Left hindlimb (tissue), 1 donor: ENCODE measurements around the gene NUDT4B.
"Not testable (repeated sequence)": the region's sequence is repeated elsewhere in the genome, so short reads cannot be mapped to it uniquely, and the experiment has no call there.

Experiments
- DNase-seq: peaks from one replicate; pipeline ENCODE4 v3.0.0-alpha.2; 2018

The NUDT4B gene

GRCh38 chr1:148748563-148749334 is at the start of gene NUDT4B:
Gene NUDT4B, plus strand, starts transcription at chr1:148748774. Its CDS starts 179 bp downstream, at chr1:148748953.
- not testable (repeated sequence) for DNase-seq

DNA sequence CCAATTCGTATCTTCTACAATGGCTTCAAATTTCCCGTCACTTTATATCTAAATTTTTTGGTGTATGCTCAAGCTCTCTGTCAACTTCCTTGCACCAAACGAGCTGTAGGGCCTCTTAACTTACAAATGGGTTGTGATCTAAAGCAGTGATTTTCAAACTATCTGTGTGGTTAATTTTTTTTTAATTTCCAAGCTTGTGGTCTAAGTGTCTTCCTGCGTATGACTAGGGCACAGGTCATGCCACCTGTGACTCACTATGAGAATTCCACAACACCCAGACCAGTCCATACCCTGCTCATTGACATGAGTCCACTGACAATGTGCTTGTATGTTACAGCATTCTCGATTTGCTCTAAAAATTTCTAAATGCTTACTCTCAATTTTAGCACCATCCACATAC is 49.2 kb upstream of the NUDT4B start:
- DNase-seq: not testable (repeated sequence)

DNA sequence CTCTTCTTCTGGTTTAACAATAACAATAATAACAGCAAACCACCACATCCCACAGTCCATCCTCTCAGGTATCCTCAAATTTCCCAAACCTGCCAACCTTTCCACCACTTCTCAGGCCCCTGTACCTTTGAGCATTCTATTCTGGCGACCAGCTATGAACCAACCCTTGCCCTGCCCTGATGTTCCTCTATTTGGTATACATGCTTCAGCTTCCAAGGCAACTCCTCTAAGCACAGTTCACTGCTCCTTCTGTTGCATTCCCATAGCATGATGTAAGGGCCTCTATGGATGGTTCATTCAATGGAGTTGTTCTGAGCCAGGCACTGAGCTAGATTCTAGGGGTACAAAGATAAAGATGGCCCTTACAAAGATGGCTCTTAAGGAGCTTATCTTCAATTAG is 46.3 kb upstream of the NUDT4B start:
- not testable (repeated sequence) for DNase-seq

DNA sequence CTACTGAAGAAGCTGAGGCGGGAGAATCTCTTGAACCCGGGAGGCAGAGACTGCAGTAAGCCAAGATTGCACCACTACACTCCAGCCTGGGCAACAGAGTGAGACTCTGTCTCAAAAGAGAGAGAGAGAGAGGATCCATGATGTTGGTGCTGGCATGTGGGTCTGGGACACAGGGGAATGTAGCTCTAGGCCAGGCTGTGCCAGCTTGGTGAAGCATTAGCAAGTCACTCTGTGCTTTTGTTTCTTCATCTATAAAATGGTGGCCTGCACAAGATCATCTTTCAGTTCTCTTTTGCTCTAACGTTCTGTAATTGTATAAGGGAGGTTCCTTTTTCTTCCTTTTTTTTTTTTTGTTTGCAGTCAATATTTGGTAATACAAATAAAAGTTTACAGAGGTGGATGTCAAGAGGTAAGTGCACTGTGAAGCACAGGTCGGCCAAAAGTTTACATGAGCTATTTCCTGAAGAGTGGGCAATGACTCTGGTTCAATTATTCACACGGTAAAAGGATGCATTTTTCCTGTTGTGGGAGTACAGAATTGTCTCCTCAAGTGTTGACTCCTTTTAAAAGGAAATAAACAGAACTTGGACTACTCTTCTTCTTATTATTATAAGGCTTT is 44.5 kb upstream of the NUDT4B start:
- DNase-seq: not testable (repeated sequence)

DNA sequence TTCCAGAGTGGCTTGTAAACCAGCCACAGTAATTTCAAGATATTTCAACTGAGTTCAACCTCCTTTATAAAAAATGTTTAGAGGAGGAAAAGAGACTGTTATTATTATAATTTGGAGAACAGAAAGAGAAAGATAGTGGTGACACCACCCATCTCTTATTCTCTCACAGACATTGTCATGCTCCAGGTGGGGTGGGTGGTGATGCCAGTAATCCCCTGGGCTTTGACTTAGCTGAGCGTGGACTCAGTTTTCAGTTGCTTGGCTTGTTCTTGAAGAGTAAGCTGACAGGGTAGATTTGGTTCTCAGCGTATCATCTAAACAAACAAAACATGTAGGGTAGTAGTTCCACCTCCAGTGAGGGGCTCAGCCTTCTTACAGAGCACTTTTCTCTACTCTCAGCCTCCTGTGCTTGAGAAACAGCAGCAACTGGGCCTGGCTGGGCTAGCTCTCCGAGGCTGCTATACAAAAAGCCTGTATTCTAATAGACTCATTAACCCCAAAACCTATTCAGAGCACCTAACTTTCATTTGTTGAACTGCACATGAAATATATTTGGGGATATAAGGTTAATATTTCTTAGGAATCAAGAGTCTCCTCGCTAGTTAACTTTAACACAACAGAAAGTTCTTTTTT is 43.1 kb upstream of the NUDT4B start:
- DNase-seq: not testable (repeated sequence)

DNA sequence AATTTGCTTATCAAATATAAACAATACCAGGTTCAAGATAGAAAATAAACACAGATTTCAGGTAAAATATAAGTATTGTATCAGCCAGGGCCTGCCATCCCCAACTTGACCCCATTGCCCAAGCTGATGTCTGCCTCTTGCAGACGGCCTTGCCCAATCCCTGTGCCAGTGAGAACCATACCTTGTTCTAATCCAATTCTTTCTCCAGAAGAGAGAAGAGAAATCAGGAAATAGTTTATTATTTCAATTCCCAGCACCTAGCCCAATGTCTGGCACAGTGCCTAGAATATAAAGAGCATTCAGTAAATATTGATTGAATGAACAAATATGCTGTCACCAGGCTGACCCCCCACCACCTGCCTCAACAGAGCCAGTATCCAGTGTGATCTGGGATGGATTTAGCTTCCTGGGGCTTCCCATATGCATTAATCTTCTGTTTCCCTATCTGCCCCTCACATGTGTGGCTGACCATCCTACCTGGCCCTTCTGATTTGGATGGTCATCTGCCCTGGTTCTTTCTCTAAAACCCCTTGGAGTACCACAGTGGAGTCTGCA is 39.7 kb upstream of the NUDT4B start:
- DNase-seq: not testable (repeated sequence)

- DNase-seq: not testable (repeated sequence)
Measured at GRCh38 chr1:148710772-148711523, 37.6 kb upstream of the NUDT4B start.

DNA sequence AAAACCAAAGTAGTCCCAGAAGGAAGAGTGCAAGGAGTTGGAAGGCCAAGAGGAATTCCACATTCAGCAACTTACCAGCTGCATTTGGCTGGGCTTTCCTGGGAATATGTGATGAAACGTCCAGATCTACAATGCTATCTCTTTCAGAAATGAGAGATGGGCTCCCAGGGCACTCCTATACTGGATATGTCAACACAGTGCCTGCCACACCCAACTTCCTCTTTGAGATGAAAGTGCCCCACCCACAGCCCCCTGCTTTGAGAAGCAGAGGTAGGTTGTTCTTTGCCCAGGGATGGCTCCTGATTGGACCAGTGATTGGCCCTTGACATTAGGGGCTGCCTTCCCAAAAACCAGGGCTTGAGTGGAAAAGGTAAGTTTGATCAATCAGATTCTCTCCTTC is 36.2 kb upstream of the NUDT4B start:
- not testable (repeated sequence) for DNase-seq

DNA sequence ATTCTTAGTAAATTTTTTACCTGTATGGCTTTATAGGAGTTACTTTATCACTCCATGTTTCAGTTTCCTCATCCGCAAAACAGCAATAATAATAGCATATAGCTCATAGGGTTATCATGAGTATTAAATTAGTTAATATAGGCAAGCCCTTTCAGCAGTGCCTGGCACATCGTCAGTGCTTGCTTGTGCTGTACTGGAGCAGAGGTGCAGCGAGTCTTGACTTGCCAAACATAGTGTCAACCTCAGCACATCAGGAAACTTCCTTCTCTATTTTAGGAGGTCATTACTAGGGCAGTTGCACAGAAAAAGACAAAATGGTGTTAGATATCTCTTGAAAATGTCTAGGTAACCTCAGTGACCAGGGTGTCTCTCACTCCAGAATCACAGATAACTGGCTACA is 33.1 kb upstream of the NUDT4B start:
- DNase-seq: not testable (repeated sequence)

- not testable (repeated sequence) for DNase-seq
Measured at GRCh38 chr1:148716966-148717520, 31.5 kb upstream of the NUDT4B start.

DNA sequence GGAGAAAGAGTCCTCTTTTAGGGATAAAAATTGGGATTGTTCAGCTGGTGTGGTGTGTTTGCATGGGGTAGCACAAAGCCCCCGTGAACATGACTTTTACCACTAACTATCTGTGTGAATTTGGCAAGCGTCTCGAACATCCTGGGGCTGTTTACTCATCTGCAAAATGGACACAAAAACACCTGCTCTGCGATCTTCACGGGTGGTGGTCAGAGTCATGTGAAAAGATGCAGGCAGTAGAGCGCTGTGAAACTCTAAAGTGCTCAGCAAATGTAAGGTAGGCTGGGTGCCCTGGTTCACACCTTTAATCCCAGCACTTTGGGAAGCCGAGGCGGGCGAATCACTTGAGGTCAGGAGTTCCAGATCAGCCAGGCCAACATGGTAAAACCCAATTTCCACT is 27.7 kb upstream of the NUDT4B start:
- DNase-seq: not testable (repeated sequence)

DNA sequence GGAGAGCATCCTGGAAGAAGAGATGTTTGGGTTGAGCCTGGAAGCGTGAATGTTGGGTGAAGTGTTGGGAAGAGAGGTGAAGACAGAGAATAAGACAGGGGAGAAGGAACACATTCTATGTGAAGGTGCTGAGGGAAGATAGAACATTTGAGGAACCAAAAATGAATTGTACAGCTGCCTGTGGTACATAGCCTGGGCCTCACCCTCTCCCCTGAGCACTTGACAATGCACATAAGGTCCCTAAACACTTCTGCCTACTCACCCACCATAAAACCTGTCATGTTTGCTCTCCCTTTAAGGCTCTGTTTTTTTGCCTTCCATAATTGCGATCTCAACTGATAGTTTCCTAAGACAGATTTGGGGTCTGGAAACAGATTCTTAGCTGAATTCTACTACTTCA is 25.8 kb upstream of the NUDT4B start:
- not testable (repeated sequence) for DNase-seq

- not testable (repeated sequence) for DNase-seq
Measured at GRCh38 chr1:148723515-148723914, 25.1 kb upstream of the NUDT4B start.

DNA sequence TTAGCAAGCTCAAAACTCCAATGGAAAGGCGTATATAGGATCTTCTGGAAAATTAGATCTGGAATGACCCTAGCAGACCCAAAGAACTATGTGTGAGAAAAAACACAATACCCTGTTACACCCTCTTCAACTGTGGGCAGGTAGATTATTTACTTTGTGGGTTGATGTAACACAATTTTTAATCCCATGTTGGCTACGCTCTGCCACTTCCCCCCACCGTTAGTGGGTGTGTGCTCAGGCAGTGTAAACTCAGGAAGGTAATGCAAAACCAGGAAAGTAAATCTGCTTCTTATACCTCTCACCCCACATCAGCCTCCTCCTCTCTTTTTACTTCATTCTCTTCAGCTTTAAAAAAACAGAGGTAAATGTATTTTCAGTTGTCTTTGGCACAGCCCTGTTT is 23.7 kb upstream of the NUDT4B start:
- not testable (repeated sequence) for DNase-seq

DNA sequence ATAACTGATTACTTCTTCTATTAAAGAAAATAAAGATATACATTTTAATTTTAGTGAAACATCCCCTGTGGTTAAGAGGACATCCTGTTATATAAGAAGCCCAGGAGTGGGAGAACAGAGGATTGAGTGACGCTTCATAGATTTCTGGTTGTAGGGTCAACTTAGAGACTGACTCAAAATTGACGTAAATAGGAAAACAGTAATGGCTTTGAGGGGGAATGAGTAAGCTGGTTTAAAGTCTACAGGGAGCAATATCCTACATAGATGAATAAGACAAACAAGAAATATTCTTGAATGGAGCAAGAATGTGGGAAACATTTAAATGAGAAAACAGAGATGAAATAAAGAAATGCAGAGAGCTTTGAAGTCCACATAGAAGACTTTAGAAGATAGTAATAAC is 20.7 kb upstream of the NUDT4B start:
- not testable (repeated sequence) for DNase-seq

- DNase-seq: not testable (repeated sequence)
Measured at GRCh38 chr1:148729128-148729527, 19.4 kb upstream of the NUDT4B start.

DNA sequence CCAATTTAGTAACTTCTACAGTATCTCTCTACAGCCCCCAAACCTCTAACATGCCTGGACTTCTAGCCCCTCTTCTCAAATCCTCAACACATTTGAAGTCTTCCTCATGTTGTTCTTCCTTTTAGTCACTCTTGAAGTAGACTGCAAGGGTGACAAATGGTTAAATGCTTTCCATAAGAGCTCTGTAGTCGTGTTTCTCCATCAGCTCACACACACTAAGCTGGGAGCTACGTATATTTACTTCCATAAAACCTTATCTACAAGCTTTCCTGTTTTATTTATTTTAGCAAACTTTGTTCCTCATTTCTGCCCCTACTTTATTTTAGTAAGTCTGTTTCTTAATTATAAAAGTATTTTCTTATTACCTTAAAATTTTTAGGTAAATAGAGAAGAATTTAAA is 19.0 kb upstream of the NUDT4B start:
- DNase-seq: not testable (repeated sequence)

- DNase-seq: not testable (repeated sequence)
Measured at GRCh38 chr1:148732277-148732676, 16.3 kb upstream of the NUDT4B start.

DNA sequence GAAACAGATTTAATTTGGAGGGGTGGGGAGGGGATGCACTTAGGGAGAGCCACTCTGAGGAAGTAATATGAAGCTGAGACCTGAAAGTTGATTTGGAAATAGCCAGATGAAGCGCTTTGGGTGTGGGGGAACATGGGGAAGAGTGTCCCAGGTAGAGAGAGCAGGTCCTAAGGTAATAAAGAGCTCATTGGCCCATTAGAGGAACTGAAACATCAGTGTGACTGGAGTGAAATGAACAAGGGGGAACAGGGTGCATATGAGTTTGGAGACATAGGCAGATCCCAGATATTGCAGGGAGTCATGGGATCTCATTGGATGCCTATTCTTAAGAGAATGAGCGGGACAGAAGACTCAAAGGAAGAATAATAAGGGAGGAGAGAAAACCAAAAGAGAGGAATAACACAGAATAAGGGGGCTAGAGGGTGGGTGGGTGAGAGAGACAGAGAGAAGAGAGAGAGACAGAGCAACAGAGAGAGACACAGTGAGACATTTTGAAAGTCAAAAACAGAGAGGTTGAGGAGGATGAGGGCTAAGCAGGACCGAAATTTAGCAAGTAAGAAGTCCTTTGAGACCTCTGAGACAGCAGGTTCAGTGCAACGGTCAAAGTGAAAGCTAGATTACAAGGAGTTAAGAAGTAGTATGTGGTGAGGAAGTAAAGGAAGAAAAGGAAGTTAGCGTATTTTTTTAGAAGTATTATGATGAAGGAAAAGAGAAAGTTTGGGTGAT is 14.8 kb upstream of the NUDT4B start:
- not testable (repeated sequence) for DNase-seq

DNA sequence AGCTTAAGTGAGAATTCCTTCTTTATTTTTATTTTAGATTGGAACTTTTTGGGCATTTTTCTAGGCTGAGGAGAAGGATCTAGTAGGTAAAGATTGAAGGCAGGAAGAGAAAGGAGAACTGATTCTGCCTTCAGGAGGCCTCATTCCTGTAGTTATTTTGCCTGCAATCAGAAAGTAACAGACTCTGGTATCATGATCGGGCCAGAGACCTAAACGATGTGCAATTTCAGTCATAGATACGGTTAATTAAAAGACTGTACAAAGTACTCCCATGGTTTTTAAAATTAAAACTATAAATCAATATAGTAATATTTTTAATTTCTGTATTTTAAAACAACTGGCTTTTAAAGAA is 14.3 kb upstream of the NUDT4B start:
- DNase-seq: not testable (repeated sequence)

DNA sequence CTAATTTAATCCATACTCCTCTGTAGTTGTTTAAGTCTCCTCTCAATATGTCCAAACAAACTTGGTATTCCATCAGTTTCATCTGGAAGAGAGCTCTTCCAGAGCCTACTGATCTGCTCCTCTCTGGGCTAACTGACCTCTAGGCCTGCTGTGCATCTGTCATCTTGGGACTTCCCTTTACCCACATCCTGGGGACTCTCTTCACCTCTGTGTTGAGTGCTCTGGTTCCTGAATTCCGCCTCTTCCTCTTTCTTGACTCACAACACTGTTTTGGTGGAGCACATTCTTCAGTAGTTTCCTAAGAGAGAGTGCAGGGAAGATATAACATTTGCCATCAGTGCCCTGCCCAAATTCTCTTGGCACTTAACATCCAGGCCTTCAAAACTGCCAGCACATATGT is 13.0 kb upstream of the NUDT4B start:
- not testable (repeated sequence) for DNase-seq

DNA sequence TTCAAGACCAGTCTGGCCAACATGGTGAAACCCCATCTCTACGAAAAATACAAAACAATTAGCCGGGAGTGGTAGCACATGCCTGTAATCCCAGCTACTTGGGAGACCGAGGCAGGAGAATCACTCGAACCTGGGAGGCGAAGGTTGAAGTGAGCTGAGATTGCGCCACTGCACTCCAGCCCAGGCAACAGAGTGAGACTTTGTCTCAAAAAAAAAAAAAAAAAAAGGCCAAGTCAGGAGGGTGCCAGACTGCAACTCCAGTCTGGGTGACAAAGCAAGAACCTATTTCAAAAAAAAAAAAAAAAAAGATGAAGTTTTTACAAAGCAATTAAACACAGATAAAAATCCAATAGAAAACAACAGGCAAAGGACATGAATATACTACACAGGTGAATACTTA is 9.9 kb upstream of the NUDT4B start:
- DNase-seq: not testable (repeated sequence)
